Ishikawa (cell line): ENCODE measurements around the gene ADGRD2.

ENCODE experiments used
- CEBPB ChIP-seq: IDR thresholded peaks from 2 replicates; pipeline ENCODE4 v1.6.1; 2012
- CREB1 ChIP-seq: IDR thresholded peaks from 2 replicates; pipeline ENCODE4 v1.6.1; 2012; ENCODE audit warnings: low read depth
- EGR1 ChIP-seq: IDR thresholded peaks from 2 replicates; pipeline ENCODE4 v1.6.1; 2012
- EP300 ChIP-seq: IDR thresholded peaks from 2 replicates; pipeline ENCODE4 v1.6.1; 2012; ENCODE audit warnings: borderline replicate concordance
- FOXM1 ChIP-seq: IDR thresholded peaks from 2 replicates; pipeline ENCODE4 v1.6.1; 2012; ENCODE audit warnings: low read depth, borderline replicate concordance
- NFIC ChIP-seq: IDR thresholded peaks from 2 replicates; pipeline ENCODE4 v1.6.1; 2012
- RAD21 ChIP-seq: IDR thresholded peaks from 2 replicates; pipeline ENCODE4 v1.6.1; 2012; ENCODE audit warnings: low read depth
- TAF1 ChIP-seq: IDR thresholded peaks from 2 replicates; pipeline ENCODE4 v1.6.1; 2012; ENCODE audit warnings: low read depth, mild to moderate bottlenecking
- TCF12 ChIP-seq: IDR thresholded peaks from 2 replicates; pipeline ENCODE4 v1.6.1; 2012; ENCODE audit warnings: low read depth
- TEAD4 ChIP-seq: IDR thresholded peaks from 2 replicates; pipeline ENCODE4 v1.6.1; 2012
- YY1 ChIP-seq: IDR thresholded peaks from 2 replicates; pipeline ENCODE4 v1.6.1; 2012; ENCODE audit warnings: low read depth
- ZBTB7A ChIP-seq: IDR thresholded peaks from 2 replicates; pipeline ENCODE4 v1.6.1; 2012; ENCODE audit warnings: low read depth
- TF ChIP-seq, protein P1 (sequence below): IDR thresholded peaks from 2 replicates; pipeline ENCODE4 v1.6.1; 2012; ENCODE audit warnings: low read depth, mild to moderate bottlenecking
- TF ChIP-seq, protein P2 (sequence below): IDR thresholded peaks from 2 replicates; pipeline ENCODE4 v1.6.1; 2012
- TF ChIP-seq, protein P3 (sequence below): IDR thresholded peaks from 2 replicates; pipeline ENCODE4 v1.6.1; 2012

ADGRD2 gene

DNA sequence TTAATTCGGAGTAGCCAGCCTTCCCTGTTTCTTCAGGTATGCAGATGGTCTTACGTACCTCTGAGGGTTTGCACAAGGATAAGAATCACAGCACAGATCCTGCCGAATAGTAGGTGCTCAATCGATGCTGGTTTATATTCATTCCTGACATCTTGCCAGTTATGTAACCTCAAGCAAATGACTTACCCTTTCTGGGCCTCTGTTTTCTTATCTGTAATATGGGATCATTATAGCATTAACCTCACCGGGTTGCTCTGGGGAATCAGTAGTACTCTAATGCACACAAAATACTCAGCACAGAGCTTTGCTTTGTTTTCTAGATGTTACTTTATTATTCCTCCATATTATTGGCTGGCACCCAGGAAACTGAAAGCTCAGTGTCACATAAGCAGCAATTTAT, 64.6 kb downstream of the ADGRD2 start:
- no peak for TF ChIP-seq EGR1
- TF ChIP-seq, protein P1, sequence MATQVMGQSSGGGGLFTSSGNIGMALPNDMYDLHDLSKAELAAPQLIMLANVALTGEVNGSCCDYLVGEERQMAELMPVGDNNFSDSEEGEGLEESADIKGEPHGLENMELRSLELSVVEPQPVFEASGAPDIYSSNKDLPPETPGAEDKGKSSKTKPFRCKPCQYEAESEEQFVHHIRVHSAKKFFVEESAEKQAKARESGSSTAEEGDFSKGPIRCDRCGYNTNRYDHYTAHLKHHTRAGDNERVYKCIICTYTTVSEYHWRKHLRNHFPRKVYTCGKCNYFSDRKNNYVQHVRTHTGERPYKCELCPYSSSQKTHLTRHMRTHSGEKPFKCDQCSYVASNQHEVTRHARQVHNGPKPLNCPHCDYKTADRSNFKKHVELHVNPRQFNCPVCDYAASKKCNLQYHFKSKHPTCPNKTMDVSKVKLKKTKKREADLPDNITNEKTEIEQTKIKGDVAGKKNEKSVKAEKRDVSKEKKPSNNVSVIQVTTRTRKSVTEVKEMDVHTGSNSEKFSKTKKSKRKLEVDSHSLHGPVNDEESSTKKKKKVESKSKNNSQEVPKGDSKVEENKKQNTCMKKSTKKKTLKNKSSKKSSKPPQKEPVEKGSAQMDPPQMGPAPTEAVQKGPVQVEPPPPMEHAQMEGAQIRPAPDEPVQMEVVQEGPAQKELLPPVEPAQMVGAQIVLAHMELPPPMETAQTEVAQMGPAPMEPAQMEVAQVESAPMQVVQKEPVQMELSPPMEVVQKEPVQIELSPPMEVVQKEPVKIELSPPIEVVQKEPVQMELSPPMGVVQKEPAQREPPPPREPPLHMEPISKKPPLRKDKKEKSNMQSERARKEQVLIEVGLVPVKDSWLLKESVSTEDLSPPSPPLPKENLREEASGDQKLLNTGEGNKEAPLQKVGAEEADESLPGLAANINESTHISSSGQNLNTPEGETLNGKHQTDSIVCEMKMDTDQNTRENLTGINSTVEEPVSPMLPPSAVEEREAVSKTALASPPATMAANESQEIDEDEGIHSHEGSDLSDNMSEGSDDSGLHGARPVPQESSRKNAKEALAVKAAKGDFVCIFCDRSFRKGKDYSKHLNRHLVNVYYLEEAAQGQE = no peak

DNA sequence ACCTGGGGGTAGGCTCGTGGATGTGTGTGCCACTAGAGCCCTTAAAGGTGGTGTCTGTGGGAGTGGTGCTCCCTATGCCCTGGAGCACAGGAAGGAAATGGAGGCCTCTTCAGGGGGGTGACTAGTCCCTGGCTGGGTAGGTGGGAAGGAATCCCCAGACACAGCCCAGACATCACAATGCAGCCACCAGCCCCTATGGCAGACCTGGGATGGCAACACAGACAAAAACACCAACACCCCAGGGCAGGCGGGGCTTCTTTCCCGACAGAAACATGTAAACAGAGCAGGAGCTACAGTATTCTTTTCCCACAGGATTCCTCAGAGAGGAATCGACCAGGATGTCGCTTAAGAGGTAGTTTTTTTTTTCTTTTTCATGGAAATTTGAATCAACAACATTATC, 67.3 kb downstream of the ADGRD2 start:
- TF ChIP-seq, protein P1 = no peak

DNA sequence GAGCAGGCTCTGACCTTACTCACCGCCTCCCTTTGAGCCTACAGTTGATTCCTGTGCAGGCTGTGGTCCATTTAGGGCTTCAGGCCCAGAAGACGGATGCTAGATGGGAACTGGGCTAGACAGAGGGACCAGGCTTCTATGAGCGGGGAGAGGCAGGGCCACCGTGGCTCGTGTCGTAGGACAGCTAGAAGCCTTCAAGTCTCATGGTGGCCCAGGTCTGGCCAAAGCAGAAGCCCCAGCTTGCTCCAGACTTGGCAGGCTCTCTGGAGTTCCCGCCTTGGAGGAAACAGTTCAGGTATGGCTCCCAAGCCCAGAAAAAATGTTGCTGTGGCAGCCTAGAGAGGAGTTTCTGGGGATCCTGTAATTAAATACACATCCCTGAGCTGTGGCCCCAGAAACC, 67.9 kb downstream of the ADGRD2 start:
- TF ChIP-seq CEBPB = no peak
- TF ChIP-seq, protein P2, sequence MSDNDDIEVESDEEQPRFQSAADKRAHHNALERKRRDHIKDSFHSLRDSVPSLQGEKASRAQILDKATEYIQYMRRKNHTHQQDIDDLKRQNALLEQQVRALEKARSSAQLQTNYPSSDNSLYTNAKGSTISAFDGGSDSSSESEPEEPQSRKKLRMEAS = no peak
- TF ChIP-seq EGR1 = no peak
- no peak for TF ChIP-seq YY1
- no peak for TF ChIP-seq TCF12
- no peak for TF ChIP-seq FOXM1
- TF ChIP-seq EP300 = no peak
- TF ChIP-seq, protein P3, sequence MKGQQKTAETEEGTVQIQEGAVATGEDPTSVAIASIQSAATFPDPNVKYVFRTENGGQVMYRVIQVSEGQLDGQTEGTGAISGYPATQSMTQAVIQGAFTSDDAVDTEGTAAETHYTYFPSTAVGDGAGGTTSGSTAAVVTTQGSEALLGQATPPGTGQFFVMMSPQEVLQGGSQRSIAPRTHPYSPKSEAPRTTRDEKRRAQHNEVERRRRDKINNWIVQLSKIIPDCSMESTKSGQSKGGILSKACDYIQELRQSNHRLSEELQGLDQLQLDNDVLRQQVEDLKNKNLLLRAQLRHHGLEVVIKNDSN = no peak
- no peak for TF ChIP-seq TEAD4
- TF ChIP-seq, protein P1 = no peak
- no peak for TF ChIP-seq TAF1

DNA sequence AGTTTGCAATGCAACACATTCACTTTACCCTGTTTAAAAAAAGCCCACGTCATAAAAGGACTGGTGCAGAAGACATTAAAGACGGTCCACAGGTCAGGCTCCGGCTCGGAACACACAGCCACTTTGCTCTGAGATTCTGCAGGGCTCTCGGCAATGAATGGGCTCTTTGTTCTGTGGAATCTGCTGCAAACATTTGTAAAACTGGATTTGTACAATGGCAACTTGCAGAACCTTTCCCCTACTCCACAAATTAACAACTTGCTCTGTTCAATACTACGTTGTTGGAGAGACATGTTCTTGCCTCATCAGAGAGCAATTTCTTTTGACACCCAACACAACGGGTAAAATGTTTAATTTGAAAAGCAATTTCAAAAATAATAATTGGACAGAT, 70.0 kb downstream of the ADGRD2 start:
- TF ChIP-seq RAD21 = no peak
- no peak for TF ChIP-seq FOXM1
- TF ChIP-seq CEBPB = no peak
- no peak for TF ChIP-seq TAF1
- TF ChIP-seq TEAD4 = no peak
- no peak for TF ChIP-seq EP300
- TF ChIP-seq, protein P2 = no peak
- TF ChIP-seq YY1 = no peak
- no peak for TF ChIP-seq CREB1
- TF ChIP-seq, protein P3 = no peak
- no peak for TF ChIP-seq EGR1
- TF ChIP-seq, protein P1 = no peak
- TF ChIP-seq ZBTB7A = no peak
- no peak for TF ChIP-seq NFIC
- TF ChIP-seq TCF12 = no peak

DNA sequence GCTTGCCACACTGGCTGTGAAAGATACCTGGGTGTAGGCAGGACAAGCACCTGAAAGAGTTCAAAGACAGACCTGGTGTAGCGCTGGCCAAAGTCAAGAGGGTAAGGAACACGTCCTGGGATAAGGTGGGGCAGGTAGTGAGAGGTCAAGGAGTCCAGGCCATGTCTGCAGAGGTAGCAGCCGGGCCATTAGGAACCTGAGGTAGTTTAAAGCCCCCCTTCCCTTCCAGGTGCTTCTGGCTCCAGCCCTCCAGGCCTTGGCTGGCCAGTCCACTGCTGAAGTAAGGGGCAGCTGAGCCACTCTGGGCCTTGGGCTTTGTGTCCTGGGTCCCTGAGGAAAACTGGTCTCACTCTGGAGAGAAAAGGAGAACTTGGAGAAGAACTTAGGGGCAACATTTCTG, 70.9 kb downstream of the ADGRD2 start:
- TF ChIP-seq YY1 = no peak
